ENCODE results near the gene GRIA1.

Gene GRIA1

GRCh38 chr5:153459051-153459743 is 31.3 kb upstream of the GRIA1 start:
- H3K9me3 ChIP-seq (ENCODE audit: insufficient read depth, low read length) = no peaks in the 10 kb centered on the region
- no peak overlapping the region for H3K9ac ChIP-seq (ENCODE audit: insufficient read length, low read depth)
- no peaks in the 10 kb centered on the region for H3K27me3 ChIP-seq (ENCODE audit: insufficient read depth, insufficient read length)
- H3K4me1 ChIP-seq (ENCODE audit: insufficient read depth, insufficient read length) = no peaks in the 10 kb centered on the region
- no peak overlapping the region for H3K4me3 ChIP-seq (ENCODE audit: insufficient read length, low read depth)
- no peak for TF ChIP-seq YY1 (IDR thresholded peaks at IDR 0.05; ENCODE audit: insufficient read depth, insufficient read length)
- no peak for TF ChIP-seq ZNF274 (IDR thresholded peaks at IDR 0.05; ENCODE audit: low read depth, low read length)
- TF ChIP-seq SUZ12 (IDR thresholded peaks at IDR 0.05; ENCODE audit: extremely low read depth, insufficient read depth, insufficient read length) = no peak
- H3K36me3 ChIP-seq (ENCODE audit: insufficient read depth, insufficient read length, low read length) = no peaks in the 10 kb centered on the region
- DNase-seq (ENCODE audit: low read depth, low spot score) = no peak

GRCh38 chr5:153460421-153460820 is 30.0 kb upstream of the GRIA1 start:
- Histone ChIP-seq H3K27me3 (ENCODE audit: insufficient read depth, insufficient read length) (no peaks in the 10 kb centered on the region), H3K4me3 (ENCODE audit: insufficient read length, low read depth) (no peak overlapping the region), H3K36me3 (ENCODE audit: insufficient read depth, insufficient read length, low read length) (no peaks in the 10 kb centered on the region), H3K4me1 (ENCODE audit: insufficient read depth, insufficient read length) (no peaks in the 10 kb centered on the region), H3K9ac (ENCODE audit: insufficient read length, low read depth) (no peak overlapping the region), H3K9me3 (ENCODE audit: insufficient read depth, low read length) (no peaks in the 10 kb centered on the region)
- TF ChIP-seq YY1 (IDR thresholded peaks at IDR 0.05; ENCODE audit: insufficient read depth, insufficient read length) (no peak), SUZ12 (IDR thresholded peaks at IDR 0.05; ENCODE audit: extremely low read depth, insufficient read depth, insufficient read length) (no peak), ZNF274 (IDR thresholded peaks at IDR 0.05; ENCODE audit: low read depth, low read length) (no peak)
- no peak for DNase-seq (ENCODE audit: low read depth, low spot score)

- DNase-seq (ENCODE audit: low read depth, low spot score) = no peak
- Histone ChIP-seq H3K9ac (ENCODE audit: insufficient read length, low read depth) (no peak overlapping the region), H3K36me3 (ENCODE audit: insufficient read depth, insufficient read length, low read length) (no peaks in the 10 kb centered on the region), H3K4me3 (ENCODE audit: insufficient read length, low read depth) (no peak overlapping the region), H3K4me1 (ENCODE audit: insufficient read depth, insufficient read length) (no peaks in the 10 kb centered on the region), H3K9me3 (ENCODE audit: insufficient read depth, low read length) (no peaks in the 10 kb centered on the region), H3K27me3 (ENCODE audit: insufficient read depth, insufficient read length) (no peaks in the 10 kb centered on the region)
- no peak for TF ChIP-seq ZNF274 (IDR thresholded peaks at IDR 0.05; ENCODE audit: low read depth, low read length)
- no peak for TF ChIP-seq YY1 (IDR thresholded peaks at IDR 0.05; ENCODE audit: insufficient read depth, insufficient read length)
- TF ChIP-seq SUZ12 (IDR thresholded peaks at IDR 0.05; ENCODE audit: extremely low read depth, insufficient read depth, insufficient read length) = no peak
These were observed 29.1 kb upstream of the GRIA1 start for GRCh38 chr5:153461341-153461740.

- DNase-seq (ENCODE audit: low read depth, low spot score) = no peak
- Histone ChIP-seq H3K27me3 (ENCODE audit: insufficient read depth, insufficient read length) (no peaks in the 10 kb centered on the region), H3K9me3 (ENCODE audit: insufficient read depth, low read length) (no peaks in the 10 kb centered on the region), H3K4me3 (ENCODE audit: insufficient read length, low read depth) (no peak overlapping the region), H3K36me3 (ENCODE audit: insufficient read depth, insufficient read length, low read length) (no peaks in the 10 kb centered on the region), H3K9ac (ENCODE audit: insufficient read length, low read depth) (no peak overlapping the region), H3K4me1 (ENCODE audit: insufficient read depth, insufficient read length) (no peaks in the 10 kb centered on the region)
- TF ChIP-seq YY1 (IDR thresholded peaks at IDR 0.05; ENCODE audit: insufficient read depth, insufficient read length) (no peak), ZNF274 (IDR thresholded peaks at IDR 0.05; ENCODE audit: low read depth, low read length) (no peak), SUZ12 (IDR thresholded peaks at IDR 0.05; ENCODE audit: extremely low read depth, insufficient read depth, insufficient read length) (no peak)
These were observed 26.7 kb upstream of the GRIA1 start for GRCh38 chr5:153463806-153464205.

- no peak for TF ChIP-seq ZNF274 (IDR thresholded peaks at IDR 0.05; ENCODE audit: low read depth, low read length)
- TF ChIP-seq SUZ12 (IDR thresholded peaks at IDR 0.05; ENCODE audit: extremely low read depth, insufficient read depth, insufficient read length) = no peak
- no peak for TF ChIP-seq YY1 (IDR thresholded peaks at IDR 0.05; ENCODE audit: insufficient read depth, insufficient read length)
- Histone ChIP-seq H3K4me3 (ENCODE audit: insufficient read length, low read depth) (no peak overlapping the region), H3K36me3 (ENCODE audit: insufficient read depth, insufficient read length, low read length) (no peaks in the 10 kb centered on the region), H3K9me3 (ENCODE audit: insufficient read depth, low read length) (no peaks in the 10 kb centered on the region), H3K27me3 (ENCODE audit: insufficient read depth, insufficient read length) (no peaks in the 10 kb centered on the region), H3K9ac (ENCODE audit: insufficient read length, low read depth) (no peak overlapping the region), H3K4me1 (ENCODE audit: insufficient read depth, insufficient read length) (no peaks in the 10 kb centered on the region)
- no peak for DNase-seq (ENCODE audit: low read depth, low spot score)
These were observed 22.9 kb upstream of the GRIA1 start for GRCh38 chr5:153467546-153467945.

GRCh38 chr5:153469423-153469822 is 21.0 kb upstream of the GRIA1 start:
- H3K9me3 ChIP-seq (ENCODE audit: insufficient read depth, low read length) = no peaks in the 10 kb centered on the region
- no peaks in the 10 kb centered on the region for H3K36me3 ChIP-seq (ENCODE audit: insufficient read depth, insufficient read length, low read length)
- no peak for DNase-seq (ENCODE audit: low read depth, low spot score)
- H3K4me3 ChIP-seq (ENCODE audit: insufficient read length, low read depth) = no peak overlapping the region
- H3K9ac ChIP-seq (ENCODE audit: insufficient read length, low read depth) = no peak overlapping the region
- no peak for TF ChIP-seq SUZ12 (IDR thresholded peaks at IDR 0.05; ENCODE audit: extremely low read depth, insufficient read depth, insufficient read length)
- TF ChIP-seq ZNF274 (IDR thresholded peaks at IDR 0.05; ENCODE audit: low read depth, low read length) = no peak
- no peak for TF ChIP-seq YY1 (IDR thresholded peaks at IDR 0.05; ENCODE audit: insufficient read depth, insufficient read length)
- H3K4me1 ChIP-seq (ENCODE audit: insufficient read depth, insufficient read length) = no peaks in the 10 kb centered on the region
- no peaks in the 10 kb centered on the region for H3K27me3 ChIP-seq (ENCODE audit: insufficient read depth, insufficient read length)

GRCh38 chr5:153470736-153471135 is 19.7 kb upstream of the GRIA1 start:
- Histone ChIP-seq H3K27me3 (ENCODE audit: insufficient read depth, insufficient read length) (no peaks in the 10 kb centered on the region), H3K36me3 (ENCODE audit: insufficient read depth, insufficient read length, low read length) (no peaks in the 10 kb centered on the region), H3K4me1 (ENCODE audit: insufficient read depth, insufficient read length) (no peaks in the 10 kb centered on the region), H3K4me3 (ENCODE audit: insufficient read length, low read depth) (no peak overlapping the region), H3K9ac (ENCODE audit: insufficient read length, low read depth) (no peak overlapping the region), H3K9me3 (ENCODE audit: insufficient read depth, low read length) (no peaks in the 10 kb centered on the region)
- no peak for DNase-seq (ENCODE audit: low read depth, low spot score)
- TF ChIP-seq SUZ12 (IDR thresholded peaks at IDR 0.05; ENCODE audit: extremely low read depth, insufficient read depth, insufficient read length) (no peak), YY1 (IDR thresholded peaks at IDR 0.05; ENCODE audit: insufficient read depth, insufficient read length) (no peak), ZNF274 (IDR thresholded peaks at IDR 0.05; ENCODE audit: low read depth, low read length) (no peak)
